GM13976 (cell line): ENCODE measurements around the gene ADGRL2.

Source experiments
- DNase-seq: peaks from one replicate; pipeline ENCODE4 v3.0.0; 2012; ENCODE audit warnings: low spot score
- CTCF ChIP-seq: IDR thresholded peaks from 2 replicates; pipeline ENCODE4 v1.5.1; 2012; ENCODE audit warnings: borderline replicate concordance, mild to moderate bottlenecking; ENCODE audit not compliant: insufficient read depth; ENCODE audit errors: extremely low read depth, missing control alignments, control extremely low read depth
- in situ Hi-C: fragments of 300-500 bp; cut with MboI; formaldehyde crosslinking; loops from one replicate; pipeline ENCODE4 v1.12.0; 2022; ENCODE audit warnings: low sequenced_read_pairs, mixed read lengths, inconsistent platforms; ENCODE audit not compliant: unreplicated experiment

Gene ADGRL2

GRCh38 chr1:81799939-81800694, 617 bp upstream of the ADGRL2 start:
- TF ChIP-seq CTCF: no peak
- in situ Hi-C loops: no loop called here
- peak; percentile 15 for DNase-seq

GRCh38 chr1:81801651-81802456, 1.1 kb downstream of the ADGRL2 start:
- peak; percentile 34 for DNase-seq
- in situ Hi-C loops: no loop called here
- TF ChIP-seq CTCF: no peak

GRCh38 chr1:81802457-81802706, 1.6 kb downstream of the ADGRL2 start:
- DNase-seq: no peak
- in situ Hi-C loops: no loop called here
- TF ChIP-seq CTCF: no peak

GRCh38 chr1:81802707-81803430, 2.1 kb downstream of the ADGRL2 start:
- in situ Hi-C loops: no loop called here
- peak; percentile 35 for DNase-seq
- no peak for TF ChIP-seq CTCF

GRCh38 chr1:81803431-81804110, 2.8 kb downstream of the ADGRL2 start:
- TF ChIP-seq CTCF: no peak
- no peak for DNase-seq
- in situ Hi-C loops: no loop called here

- TF ChIP-seq CTCF: no peak
- in situ Hi-C loops: no loop called here
- DNase-seq: no peak
These were observed 3.6 kb downstream of the ADGRL2 start for GRCh38 chr1:81804312-81804711.
